ENCODE data around the gene MYO9B.
A peak's percentile ranks its signal among the peaks of the same experiment; 100 is the strongest.

The MYO9B gene

GRCh38 chr19:17242431-17243208 is 167.0 kb downstream of the MYO9B start:
- no peak for DNase-seq (ENCODE audit: low spot score)

GRCh38 chr19:17243211-17243829 is 167.7 kb downstream of the MYO9B start:
- no peak for DNase-seq (ENCODE audit: low spot score)

- DNase-seq (ENCODE audit: low spot score): peak; percentile 66
Measured at GRCh38 chr19:17243830-17244617, 168.4 kb downstream of the MYO9B start.

- no peak for DNase-seq (ENCODE audit: low spot score)
Measured at GRCh38 chr19:17244618-17245534, 169.3 kb downstream of the MYO9B start.

GRCh38 chr19:17245535-17245984 is 170.0 kb downstream of the MYO9B start, which contains the start of gene NR2F6:
TSS of gene NR2F6 (minus strand) at chr19:17245919. CDS start at chr19:17245220, 699 bp downstream.
- no peak for DNase-seq (ENCODE audit: low spot score)

- DNase-seq (ENCODE audit: low spot score): no peak
Measured at GRCh38 chr19:17246681-17247425, 171.3 kb downstream of the MYO9B start.

- peak; percentile 43 for DNase-seq (ENCODE audit: low spot score)
Measured at GRCh38 chr19:17248011-17248776, 172.6 kb downstream of the MYO9B start.

- no peak for DNase-seq (ENCODE audit: low spot score)
Measured at GRCh38 chr19:17249887-17250548, 174.4 kb downstream of the MYO9B start.

- DNase-seq (ENCODE audit: low spot score): no peak
Measured at GRCh38 chr19:17254636-17255035, 179.1 kb downstream of the MYO9B start.

GRCh38 chr19:17255150-17255621 is 179.6 kb downstream of the MYO9B start:
- DNase-seq (ENCODE audit: low spot score): peak; percentile 48

- no peak for DNase-seq (ENCODE audit: low spot score)
Measured at GRCh38 chr19:17256130-17256529, 180.6 kb downstream of the MYO9B start.

GRCh38 chr19:17259118-17259780 is 183.7 kb downstream of the MYO9B start:
- no peak for DNase-seq (ENCODE audit: low spot score)

- no peak for DNase-seq (ENCODE audit: low spot score)
Measured at GRCh38 chr19:17259934-17260333, 184.4 kb downstream of the MYO9B start.

GRCh38 chr19:17260842-17261325 is 185.3 kb downstream of the MYO9B start:
- peak; percentile 84 for DNase-seq (ENCODE audit: low spot score)

- DNase-seq (ENCODE audit: low spot score): no peak
Measured at GRCh38 chr19:17262557-17262956, 187.0 kb downstream of the MYO9B start.

Data from SW480 (cell line).